CD14-positive monocyte (primary cell): Measurements from ENCODE around the gene KIR2DL4. TPM values are rescaled to one million over a fixed set of nuclear protein-coding genes. Genes with fewer than 3 reads are reported as not detected.
"Not testable (repeated sequence)": the region's sequence is repeated elsewhere in the genome, so short reads cannot be mapped to it uniquely, and the experiment has no call there.

ENCODE experiments used
- DNase-seq, 3 donors: peaks; one replicate each; pipeline ENCODE4 v3.0.0-alpha.2; 2011 to 2022
- H2AFZ ChIP-seq: 2 replicates; pipeline ENCODE4 v1.6.0; 2012; ENCODE audit warnings: mild to moderate bottlenecking, low read depth, low read length, inconsistent platforms; ENCODE audit not compliant: insufficient read depth, poor library complexity, severe bottlenecking
- H3K27ac ChIP-seq, 2 donors: 1 replicate in 1 of 2; 2 replicates in 1 of 2; pipeline ENCODE4 v1.5.1; 2012 to 2013; ENCODE audit warnings: low read length in 2 of 2, control low read depth in 1 of 2, inconsistent platforms in 1 of 2, low read depth in 1 of 2, mild to moderate bottlenecking in 1 of 2
- H3K27me3 ChIP-seq, 2 donors: one replicate each; pipeline versions ENCODE4 v1.6.0 to v1.6.1; 2011 to 2013; ENCODE audit warnings: low read length in 2 of 2; ENCODE audit not compliant: control insufficient read depth in 2 of 2, insufficient read depth in 2 of 2
- H3K36me3 ChIP-seq, 2 donors: replicated peaks in 1 of 2; 1 replicate in 1 of 2; 2 replicates in 1 of 2; pipeline versions ENCODE4 v1.5.1 to v1.6.1; 2012 to 2013; ENCODE audit warnings: low read length in 2 of 2, control low read depth in 1 of 2, inconsistent platforms in 1 of 2, mild to moderate bottlenecking in 1 of 2; ENCODE audit not compliant: insufficient read depth in 2 of 2, control insufficient read depth in 1 of 2
- H3K4me1 ChIP-seq, 2 donors: 1 replicate in 1 of 2; 2 replicates in 1 of 2; pipeline versions ENCODE4 v1.5.1 to v1.6.1; 2012 to 2013; ENCODE audit warnings: low read length in 2 of 2, control low read depth in 1 of 2, inconsistent platforms in 1 of 2, mild to moderate bottlenecking in 1 of 2, moderate library complexity in 1 of 2; ENCODE audit not compliant: insufficient read depth in 2 of 2, control insufficient read depth in 1 of 2
- H3K4me2 ChIP-seq: replicated peaks from 2 replicates; pipeline ENCODE3; 2012; ENCODE audit warnings: low read length, moderate library complexity, mild to moderate bottlenecking; ENCODE audit not compliant: poor library complexity, severe bottlenecking; ENCODE audit errors: extremely low read depth
- H3K4me3 ChIP-seq, 3 experiments: fragments of 200-600 bp in 1 of 3; sonication (generic) in 1 of 3; replicated peaks in 1 of 3; 1 replicate in 2 of 3; 2 replicates in 1 of 3; pipeline ENCODE4 v1.5.1; 2011 to 2013; ENCODE audit warnings: low read length in 3 of 3, mild to moderate bottlenecking in 3 of 3, control low read depth in 2 of 3, low read depth in 2 of 3, inconsistent platforms in 1 of 3, moderate library complexity in 1 of 3
- H3K79me2 ChIP-seq: 2 replicates; pipeline ENCODE4 v1.6.0; 2012; ENCODE audit warnings: mild to moderate bottlenecking, control low read depth, inconsistent platforms, low read length, moderate library complexity; ENCODE audit not compliant: insufficient read depth
- H3K9ac ChIP-seq: 2 replicates; pipeline ENCODE4 v1.6.0; 2017; ENCODE audit warnings: low read length, mild to moderate bottlenecking; ENCODE audit not compliant: insufficient read depth, poor library complexity, severe bottlenecking
- H3K9me3 ChIP-seq, 2 donors: replicated peaks in 1 of 2; 1 replicate in 1 of 2; 2 replicates in 1 of 2; pipeline versions ENCODE4 v1.5.1 to v1.6.1; 2012 to 2013; ENCODE audit warnings: low read length in 2 of 2, control low read depth in 1 of 2; ENCODE audit not compliant: control insufficient read depth in 1 of 2, insufficient read depth in 1 of 2
- H4K20me1 ChIP-seq: 2 replicates; pipeline ENCODE4 v1.6.0; 2012; ENCODE audit warnings: mild to moderate bottlenecking, low read length, control low read depth, moderate library complexity; ENCODE audit not compliant: insufficient read depth
- H3K27ac Mint-ChIP-seq, 7 donors: one replicate each; pipeline ENCODE4 v1.8.0; 2020; ENCODE audit warnings: mild to moderate bottlenecking in 7 of 7, mixed read lengths in 7 of 7, moderate library complexity in 6 of 7, inconsistent platforms in 2 of 7
- H3K27me3 Mint-ChIP-seq, 3 donors: one replicate each; pipeline ENCODE4 v1.8.0; 2021 to 2022; ENCODE audit warnings: low read depth in 3 of 3, mild to moderate bottlenecking in 3 of 3, mixed read lengths in 3 of 3, moderate library complexity in 3 of 3, inconsistent platforms in 1 of 3
- H3K36me3 Mint-ChIP-seq, 2 donors: one replicate each; pipeline ENCODE4 v1.8.0; 2020; ENCODE audit warnings: mixed read lengths in 2 of 2, inconsistent platforms in 1 of 2, mild to moderate bottlenecking in 1 of 2
- H3K4me1 Mint-ChIP-seq: one replicate; pipeline ENCODE4 v1.8.0; 2020; ENCODE audit warnings: mild to moderate bottlenecking, mixed read lengths
- H3K4me3 Mint-ChIP-seq, 2 donors: one replicate each; pipeline ENCODE4 v1.8.0; 2020; ENCODE audit warnings: mild to moderate bottlenecking in 2 of 2, mixed read lengths in 2 of 2, moderate library complexity in 1 of 2
- H3K9me3 Mint-ChIP-seq, 7 donors: one replicate each; pipeline ENCODE4 v1.8.0; 2020 to 2022; ENCODE audit warnings: mixed read lengths in 7 of 7, mild to moderate bottlenecking in 6 of 7, moderate library complexity in 6 of 7, inconsistent platforms in 2 of 7
- CTCF ChIP-seq: fragments of 200-600 bp; IDR thresholded peaks from one replicate; pipeline ENCODE4 v1.8.0; 2022; ENCODE audit warnings: antibody characterized with exemption, mild to moderate bottlenecking
- WGBS: methylation state at CpG from one replicate; pipeline ENCODE4 v1.1.5; 2013; ENCODE audit warnings: missing lambda C conversion rate; ENCODE audit not compliant: insufficient coverage; 5-methylcytosine and 5-hydroxymethylcytosine counted together
- intact Hi-C, 2 donors: fragments of 100-400 bp; cut with micrococcal nuclease; formaldehyde crosslinking; loops; one replicate each; pipeline versions ENCODE4 v1.15.0 to v1.15.1; 2023
- polyA plus RNA-seq, 3 donors: library from polyadenylated mRNA; depleted of rRNA in 1 of 3; unstranded in 2 of 3; stranded (reverse) in 1 of 3; fragments of 300-500 nt in 2 of 3; fragments of >200 nt in 1 of 3; fragmentation: Illumina TruSeq in 2 of 3; gene quantifications; 1 replicate in 2 of 3; 2 replicates in 1 of 3; pipeline ENCODE4 v1.2.3, GENCODE V29; 2012 to 2021

Gene KIR2DL4
- polyA plus RNA-seq, 3 donors: 0.12 to 0.17 (median 0.14) TPM

DNA sequence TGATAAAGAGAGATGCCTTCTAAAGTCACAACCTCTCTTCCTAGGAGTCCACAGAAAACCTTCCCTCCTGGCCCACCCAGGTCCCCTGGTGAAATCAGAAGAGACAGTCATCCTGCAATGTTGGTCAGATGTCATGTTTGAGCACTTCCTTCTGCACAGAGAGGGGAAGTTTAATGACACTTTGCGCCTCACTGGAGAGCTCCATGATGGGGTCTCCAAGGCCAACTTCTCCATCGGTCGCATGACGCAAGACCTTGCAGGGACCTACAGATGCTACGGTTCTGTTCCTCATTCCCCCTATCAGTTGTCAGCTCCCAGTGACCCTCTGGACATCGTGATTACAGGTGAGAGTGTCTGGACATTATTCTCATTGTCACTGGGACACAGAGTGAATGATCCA, 15.3 kb upstream of the KIR2DL4 start:
- H3K27ac Mint-ChIP-seq: peak overlapping the region; percentile 93 to 99 (median 95)
- H3K4me3 ChIP-seq, H3K27me3 ChIP-seq, H3K36me3 ChIP-seq, H3K9me3 ChIP-seq, H3K4me2 ChIP-seq, H3K36me3 Mint-ChIP-seq, H4K20me1 ChIP-seq, H3K79me2 ChIP-seq, H3K9me3 Mint-ChIP-seq, intact Hi-C loops, H2AFZ ChIP-seq, H3K27me3 Mint-ChIP-seq: not testable (repeated sequence)
- Histone ChIP-seq H3K4me1 (peaks cover 22 to 33% of the 10 kb centered on the region in 2 donors), H3K9ac (peak overlapping the region; percentile 32), H3K27ac (peak overlapping the region; percentile 71 to 83)
- DNase-seq: peak; percentile 84 to 96 (median 95)
- WGBS: 0% methylated on average over 4 of the region's 6 CpGs
- H3K4me1 Mint-ChIP-seq: peaks cover 29% of the 10 kb centered on the region
- peak overlapping the region in 1 of 2 donors; percentile 64 for H3K4me3 Mint-ChIP-seq

DNA sequence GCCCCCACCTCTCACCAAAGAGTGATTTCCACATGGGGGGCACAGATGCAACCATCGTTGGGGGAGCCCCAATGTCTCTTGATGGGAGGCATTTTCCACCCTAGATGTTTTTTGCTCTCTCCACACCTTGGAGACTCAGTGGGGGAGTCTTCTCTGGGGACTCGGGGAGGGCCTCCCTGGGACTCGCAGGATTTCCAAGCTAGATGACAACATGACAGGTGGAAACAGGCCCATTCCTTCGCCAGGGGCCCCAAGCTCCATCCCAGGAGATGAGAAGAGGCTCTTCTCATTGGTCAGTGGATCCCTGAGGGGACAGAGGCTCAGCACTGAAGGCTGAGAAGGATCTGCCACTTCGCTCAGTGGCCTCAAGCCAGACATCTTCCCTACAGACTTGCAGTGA, 12.7 kb upstream of the KIR2DL4 start:
- H3K4me3 Mint-ChIP-seq: no peak overlapping the region
- peaks cover 0 to 4% of the 10 kb centered on the region in 2 donors for H3K36me3 Mint-ChIP-seq
- no peaks in the 10 kb centered on the region for H3K9me3 ChIP-seq
- DNase-seq: no peak
- no peaks in the 10 kb centered on the region for H3K27me3 ChIP-seq
- H3K4me3 ChIP-seq: no peak overlapping the region
- no peaks in the 10 kb centered on the region for H4K20me1 ChIP-seq
- H3K4me1 Mint-ChIP-seq: peaks cover 32% of the 10 kb centered on the region
- no peaks in the 10 kb centered on the region for H3K36me3 ChIP-seq
- WGBS: 90% methylated on average over 2 of the region's 5 CpGs
- no peak for TF ChIP-seq CTCF
- H3K27me3 Mint-ChIP-seq: peaks cover 0 to 4% (median 3%) of the 10 kb centered on the region in 3 donors
- no peaks in the 10 kb centered on the region for H3K79me2 ChIP-seq
- no peak overlapping the region for H3K4me2 ChIP-seq
- H2AFZ ChIP-seq: no peak overlapping the region
- peaks cover 24 to 40% of the 10 kb centered on the region in 2 donors for H3K4me1 ChIP-seq
- H3K27ac Mint-ChIP-seq: peak overlapping the region in 2 of 7 donors; percentile 20 to 66
- no peak overlapping the region for H3K27ac ChIP-seq
- H3K9me3 Mint-ChIP-seq: peaks cover 0 to 6% (median 0%) of the 10 kb centered on the region in 7 donors
- intact Hi-C loops: loop anchor here in 1 of 2 donors (10.0 kb wide), 1 partner anchor 84 kb away; the partner anchor contains the start of gene FCAR
- no peak overlapping the region for H3K9ac ChIP-seq
